ENCODE measurements around the gene NOL4L. TPM values are rescaled to one million over a fixed set of nuclear protein-coding genes. Genes with fewer than 3 reads are reported as not detected.

Gene NOL4L
- total RNA-seq, 1 experiment from 2014 or later = 31.7 TPM

DNA sequence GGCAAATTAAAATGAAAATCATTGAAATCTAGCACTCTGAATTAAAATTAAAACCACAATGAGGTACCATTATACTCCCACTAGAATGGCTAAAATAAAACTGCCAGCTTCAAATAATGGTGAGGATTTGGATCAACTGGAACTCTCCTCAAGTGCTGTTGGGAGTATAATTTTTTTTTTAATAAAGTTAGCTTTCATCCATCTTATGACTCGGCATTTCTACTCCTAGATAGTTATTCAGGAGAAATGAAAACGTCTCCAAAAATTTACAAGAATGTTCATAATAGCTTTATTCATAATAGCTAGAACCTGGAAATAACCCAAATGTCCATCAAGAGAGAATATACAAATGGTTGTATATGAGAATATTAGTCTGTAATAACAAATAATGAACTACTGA, 163.8 kb downstream of the NOL4L start:
- Histone ChIP-seq H3K9ac (ENCODE audit: extremely low read depth, insufficient read length, low read length) (no peak overlapping the region), H3K4me1 (ENCODE audit: insufficient read depth, low read length) (no peaks in the 10 kb centered on the region), H3K18ac (ENCODE audit: insufficient read length, low read depth, low read length) (no peak overlapping the region), H4K8ac (replicated peaks; ENCODE audit: insufficient read length, low read depth, low read length) (no peak overlapping the region), H2BK120ac (ENCODE audit: low read depth, low read length, poor library complexity, severe bottlenecking) (no peak overlapping the region), H2AFZ (ENCODE audit: low read length) (no peak overlapping the region), H3K23ac (ENCODE audit: insufficient read length, low read depth, low read length) (no peak overlapping the region), H4K20me1 (ENCODE audit: control insufficient read depth, insufficient read depth, insufficient read length) (no peaks in the 10 kb centered on the region), H3K27ac (ENCODE audit: insufficient read length, low read depth, low read length) (no peak overlapping the region), H3K4me2 (ENCODE audit: insufficient read depth, insufficient read length, low read length) (no peak overlapping the region), H2BK15ac (ENCODE audit: low read depth, low read length) (no peak overlapping the region), H3K4ac (ENCODE audit: low read depth, low read length) (no peak overlapping the region), H3K27me3 (ENCODE audit: insufficient read depth, low read length) (no peaks in the 10 kb centered on the region), H4K5ac (ENCODE audit: insufficient read length, low read depth, low read length) (no peak overlapping the region), H3K14ac (ENCODE audit: insufficient read depth, low read length) (no peak overlapping the region), H2BK5ac (ENCODE audit: insufficient read length, low read length) (no peak overlapping the region), H3K23me2 (ENCODE audit: insufficient read length, low read depth, low read length, poor library complexity, severe bottlenecking) (no peaks in the 10 kb centered on the region), H2AK5ac (ENCODE audit: insufficient read length, low read length) (no peak overlapping the region), H3T11ph (ENCODE audit: low read length) (no peak overlapping the region), H3K79me1 (ENCODE audit: insufficient read depth, low read depth, low read length, poor library complexity, severe bottlenecking) (no peaks in the 10 kb centered on the region), H2BK20ac (ENCODE audit: low read depth, low read length, poor library complexity, severe bottlenecking) (no peak overlapping the region), H3K9me3 (ENCODE audit: control insufficient read depth, low read depth, low read length) (no peaks in the 10 kb centered on the region), H2BK12ac (ENCODE audit: insufficient read length, low read depth, low read length) (no peak overlapping the region), H4K91ac (ENCODE audit: insufficient read length, low read depth, low read length) (no peak overlapping the region), H3K56ac (ENCODE audit: insufficient read length, low read depth, low read length) (no peak overlapping the region), H3K79me2 (ENCODE audit: insufficient read depth, low read length) (no peaks in the 10 kb centered on the region)
- TF ChIP-seq, protein P1, sequence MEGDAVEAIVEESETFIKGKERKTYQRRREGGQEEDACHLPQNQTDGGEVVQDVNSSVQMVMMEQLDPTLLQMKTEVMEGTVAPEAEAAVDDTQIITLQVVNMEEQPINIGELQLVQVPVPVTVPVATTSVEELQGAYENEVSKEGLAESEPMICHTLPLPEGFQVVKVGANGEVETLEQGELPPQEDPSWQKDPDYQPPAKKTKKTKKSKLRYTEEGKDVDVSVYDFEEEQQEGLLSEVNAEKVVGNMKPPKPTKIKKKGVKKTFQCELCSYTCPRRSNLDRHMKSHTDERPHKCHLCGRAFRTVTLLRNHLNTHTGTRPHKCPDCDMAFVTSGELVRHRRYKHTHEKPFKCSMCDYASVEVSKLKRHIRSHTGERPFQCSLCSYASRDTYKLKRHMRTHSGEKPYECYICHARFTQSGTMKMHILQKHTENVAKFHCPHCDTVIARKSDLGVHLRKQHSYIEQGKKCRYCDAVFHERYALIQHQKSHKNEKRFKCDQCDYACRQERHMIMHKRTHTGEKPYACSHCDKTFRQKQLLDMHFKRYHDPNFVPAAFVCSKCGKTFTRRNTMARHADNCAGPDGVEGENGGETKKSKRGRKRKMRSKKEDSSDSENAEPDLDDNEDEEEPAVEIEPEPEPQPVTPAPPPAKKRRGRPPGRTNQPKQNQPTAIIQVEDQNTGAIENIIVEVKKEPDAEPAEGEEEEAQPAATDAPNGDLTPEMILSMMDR (conservative IDR thresholded peaks at IDR 0.05) = no peak
- Mint-ChIP-seq H3K9me3 (no peaks in the 10 kb centered on the region), H3K36me3 (ENCODE audit: insufficient read depth in 1 of 3, low read depth in 3 of 3) (no peaks in the 10 kb centered on the region), H3K27me3 (ENCODE audit: low read depth) (no peaks in the 10 kb centered on the region), H3K4me3 (no peak overlapping the region), H3K27ac (no peak overlapping the region), H3K4me1 (no peaks in the 10 kb centered on the region)
- no CpG with 5 or more reads among the region's 2 CpGs for WGBS (ENCODE audit: extremely low coverage, insufficient read length, low lambda C conversion rate)
- no peak for DNase-seq
